Measurements from ENCODE around the gene IPO8. TPM values are rescaled to one million over a fixed set of nuclear protein-coding genes. Genes with fewer than 3 reads are reported as not detected.

The IPO8 gene
- total and polyA plus RNA-seq, 9 donors, result 18.5 to 33.8 (median 27.4) TPM

GRCh38 chr12:30587782-30588181 is 107.9 kb downstream of the IPO8 start:
- Histone ChIP-seq H3K4me3 (ENCODE audit: low read length) (no peak overlapping the region), H3K27me3 (ENCODE audit: control insufficient read depth, insufficient read depth, low read length) (no peaks in the 10 kb centered on the region), H3K36me3 (ENCODE audit: control insufficient read depth, insufficient read depth, low read length) (no peaks in the 10 kb centered on the region), H3K9me3 (replicated peaks; ENCODE audit: control insufficient read depth, low read depth, low read length) (no peaks in the 10 kb centered on the region), H3K27ac (ENCODE audit: low read length) (no peak overlapping the region), H3K4me1 (ENCODE audit: control insufficient read depth, insufficient read depth, low read length) (no peaks in the 10 kb centered on the region)
- no CpG with 5 or more reads among the region's 1 CpG for WGBS (ENCODE audit: insufficient coverage)
- no peak for DNase-seq

- 71% methylated on average over 1 of the region's 2 CpGs for WGBS (ENCODE audit: insufficient coverage)
- Histone ChIP-seq H3K36me3 (ENCODE audit: control insufficient read depth, insufficient read depth, low read length) (no peaks in the 10 kb centered on the region), H3K4me1 (ENCODE audit: control insufficient read depth, insufficient read depth, low read length) (no peaks in the 10 kb centered on the region), H3K27ac (ENCODE audit: low read length) (no peak overlapping the region), H3K27me3 (ENCODE audit: control insufficient read depth, insufficient read depth, low read length) (no peaks in the 10 kb centered on the region), H3K9me3 (replicated peaks; ENCODE audit: control insufficient read depth, low read depth, low read length) (no peaks in the 10 kb centered on the region), H3K4me3 (ENCODE audit: low read length) (no peak overlapping the region)
- no peak for DNase-seq
These were observed 109.8 kb downstream of the IPO8 start for GRCh38 chr12:30585877-30586276.

- no peak overlapping the region for H3K4me3 ChIP-seq (ENCODE audit: low read length)
- no peaks in the 10 kb centered on the region for H3K4me1 ChIP-seq (ENCODE audit: control insufficient read depth, insufficient read depth, low read length)
- H3K36me3 ChIP-seq (ENCODE audit: control insufficient read depth, insufficient read depth, low read length), result no peaks in the 10 kb centered on the region
- no peaks in the 10 kb centered on the region for H3K9me3 ChIP-seq (replicated peaks; ENCODE audit: control insufficient read depth, low read depth, low read length)
- WGBS (ENCODE audit: insufficient coverage), result no CpG with 5 or more reads among the region's 1 CpG
- DNase-seq, result no peak
- peaks cover 2% of the 10 kb centered on the region for H3K27me3 ChIP-seq (ENCODE audit: control insufficient read depth, insufficient read depth, low read length)
- H3K27ac ChIP-seq (ENCODE audit: low read length), result no peak overlapping the region
These were observed 112.7 kb downstream of the IPO8 start for GRCh38 chr12:30582943-30583342.

GRCh38 chr12:30580344-30580743 is 115.3 kb downstream of the IPO8 start:
- no peaks in the 10 kb centered on the region for H3K36me3 ChIP-seq (ENCODE audit: control insufficient read depth, insufficient read depth, low read length)
- H3K4me1 ChIP-seq (ENCODE audit: control insufficient read depth, insufficient read depth, low read length), result no peaks in the 10 kb centered on the region
- no peak overlapping the region for H3K4me3 ChIP-seq (ENCODE audit: low read length)
- peaks cover 2% of the 10 kb centered on the region for H3K27me3 ChIP-seq (ENCODE audit: control insufficient read depth, insufficient read depth, low read length)
- H3K9me3 ChIP-seq (replicated peaks; ENCODE audit: control insufficient read depth, low read depth, low read length), result no peaks in the 10 kb centered on the region
- peak; percentile 17 for DNase-seq
- H3K27ac ChIP-seq (ENCODE audit: low read length), result no peak overlapping the region
- 8% methylated on average over 1 of the region's 2 CpGs for WGBS (ENCODE audit: insufficient coverage)

Other genes with a start within 250 kb of the IPO8 start
- gene CAPRIN2, start 59.1 kb upstream of the IPO8 start, total RNA-seq, result 20.3 TPM
- 10 to 100 TPM; 17.4 to 31.5 (median 22.2) TPM for gene CAPRIN2, start 59.1 kb upstream of the IPO8 start, polyA plus RNA-seq (ENCODE audit: insufficient read depth in 1 of 8, insufficient read length in 8 of 8, low replicate concordance in 1 of 8)
- 9.1 TPM for gene TSPAN11, start 230.9 kb upstream of the IPO8 start, total RNA-seq
- gene TSPAN11, start 230.9 kb upstream of the IPO8 start, polyA plus RNA-seq (ENCODE audit: insufficient read depth in 1 of 8, insufficient read length in 8 of 8, low replicate concordance in 1 of 8), result 10 to 100 TPM in 3 of 8 donors, 1 to 10 TPM in 5; 4.7 to 19.6 (median 9.3) TPM